Measurements from ENCODE around the gene CDKN1B. TPM values are rescaled to one million over a fixed set of nuclear protein-coding genes. Genes with fewer than 3 reads are reported as not detected.

The CDKN1B gene
- total and polyA plus RNA-seq, 2 donors from 2014 or later, result 27.9 to 52.3 TPM

DNA sequence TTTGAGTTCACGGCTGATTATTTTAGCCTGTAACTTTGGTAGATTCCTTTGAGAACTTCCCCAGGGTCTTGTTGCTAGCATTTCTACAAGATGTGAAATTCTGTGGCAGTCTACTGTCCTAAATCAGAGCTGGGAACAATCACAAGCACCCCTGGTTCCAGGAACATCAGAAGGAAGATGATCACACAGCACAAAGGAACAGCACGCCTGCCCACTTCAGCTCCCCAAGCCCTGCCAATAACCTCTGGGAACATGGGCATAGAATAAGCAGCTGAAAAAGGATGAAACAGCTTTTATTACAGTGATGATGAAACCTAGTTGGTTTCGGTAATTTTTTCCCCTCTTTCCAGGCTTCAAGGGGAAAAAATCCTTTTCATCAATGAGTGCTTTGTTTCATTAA lies 33.4 kb upstream of the CDKN1B start:
- DNase-seq, result no peak
- H3K27ac ChIP-seq (ENCODE audit: low read depth in 2 of 2, low read length in 2 of 2), result no peak overlapping the region
- no peak overlapping the region for H3K9ac ChIP-seq (ENCODE audit: low read length in 3 of 3)
- no peak overlapping the region for H3K4me3 ChIP-seq (ENCODE audit: low read length in 3 of 3)
- H3K4me1 ChIP-seq (ENCODE audit: control insufficient read depth in 2 of 3, insufficient read depth in 2 of 3, low read depth in 1 of 3, low read length in 3 of 3), result no peaks in the 10 kb centered on the region
- no peaks in the 10 kb centered on the region for H3K27me3 ChIP-seq (ENCODE audit: control insufficient read depth, insufficient read depth, low read length)
- TF ChIP-seq, protein P1, sequence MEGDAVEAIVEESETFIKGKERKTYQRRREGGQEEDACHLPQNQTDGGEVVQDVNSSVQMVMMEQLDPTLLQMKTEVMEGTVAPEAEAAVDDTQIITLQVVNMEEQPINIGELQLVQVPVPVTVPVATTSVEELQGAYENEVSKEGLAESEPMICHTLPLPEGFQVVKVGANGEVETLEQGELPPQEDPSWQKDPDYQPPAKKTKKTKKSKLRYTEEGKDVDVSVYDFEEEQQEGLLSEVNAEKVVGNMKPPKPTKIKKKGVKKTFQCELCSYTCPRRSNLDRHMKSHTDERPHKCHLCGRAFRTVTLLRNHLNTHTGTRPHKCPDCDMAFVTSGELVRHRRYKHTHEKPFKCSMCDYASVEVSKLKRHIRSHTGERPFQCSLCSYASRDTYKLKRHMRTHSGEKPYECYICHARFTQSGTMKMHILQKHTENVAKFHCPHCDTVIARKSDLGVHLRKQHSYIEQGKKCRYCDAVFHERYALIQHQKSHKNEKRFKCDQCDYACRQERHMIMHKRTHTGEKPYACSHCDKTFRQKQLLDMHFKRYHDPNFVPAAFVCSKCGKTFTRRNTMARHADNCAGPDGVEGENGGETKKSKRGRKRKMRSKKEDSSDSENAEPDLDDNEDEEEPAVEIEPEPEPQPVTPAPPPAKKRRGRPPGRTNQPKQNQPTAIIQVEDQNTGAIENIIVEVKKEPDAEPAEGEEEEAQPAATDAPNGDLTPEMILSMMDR (IDR thresholded peaks at IDR 0.05; ENCODE audit: borderline replicate concordance, extremely low read depth, insufficient read depth), result no peak
- H3K36me3 ChIP-seq (ENCODE audit: control insufficient read depth in 2 of 3, insufficient read depth in 3 of 3, low read length in 3 of 3), result no peaks in the 10 kb centered on the region
- intact Hi-C loops (cut with DNase I), result no loop called here
- FAIRE-seq, result no peak
- H3K9me3 ChIP-seq (ENCODE audit: control insufficient read depth in 2 of 3, insufficient read depth in 1 of 3, low read length in 3 of 3), result no peaks in the 10 kb centered on the region

DNA sequence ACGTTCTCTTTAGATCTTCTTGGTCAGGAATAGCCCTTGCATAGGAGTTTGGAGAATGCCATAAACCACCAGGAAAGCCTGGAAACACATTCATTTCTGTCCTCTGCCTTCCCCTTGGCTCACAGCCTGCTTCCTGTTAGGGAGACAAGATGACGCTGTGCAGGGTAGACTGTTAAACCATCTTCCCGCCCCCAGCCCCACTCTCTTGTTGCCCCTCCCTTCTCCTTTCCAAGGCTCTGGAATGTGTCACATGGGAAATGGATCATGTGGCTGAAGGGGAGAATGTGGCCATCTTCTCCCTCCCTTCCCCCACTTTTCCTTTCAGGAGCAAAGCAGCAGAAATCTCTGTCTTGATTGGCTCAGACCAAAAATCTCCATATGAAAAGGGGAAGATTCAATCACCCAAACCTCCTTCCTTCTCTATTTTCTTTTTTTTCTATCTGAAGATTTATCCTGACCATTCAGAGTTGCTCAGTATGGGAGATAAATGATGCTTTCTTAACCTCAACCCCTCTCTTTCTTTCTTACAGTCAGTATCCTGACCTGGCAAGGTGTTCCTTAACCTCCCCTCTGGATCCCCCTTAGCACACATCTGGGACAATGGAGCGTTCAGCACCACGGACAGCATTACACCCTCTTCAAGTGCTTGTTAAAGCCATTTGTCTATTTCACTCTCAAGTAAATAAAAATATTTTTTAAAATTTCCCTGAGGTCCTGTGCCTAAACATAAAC lies 32.6 kb upstream of the CDKN1B start:
- FAIRE-seq, result no peak
- TF ChIP-seq, protein P1 (IDR thresholded peaks at IDR 0.05; ENCODE audit: borderline replicate concordance, extremely low read depth, insufficient read depth), result no peak
- no peak overlapping the region for H3K27ac ChIP-seq (ENCODE audit: low read depth in 2 of 2, low read length in 2 of 2)
- no peaks in the 10 kb centered on the region for H3K4me1 ChIP-seq (ENCODE audit: control insufficient read depth in 2 of 3, insufficient read depth in 2 of 3, low read depth in 1 of 3, low read length in 3 of 3)
- DNase-seq, result peak in 4 of 5 donors; percentile 63 to 86 (median 80)
- H3K9ac ChIP-seq (ENCODE audit: low read length in 3 of 3), result no peak overlapping the region
- intact Hi-C loops (cut with DNase I), result no loop called here
- H3K9me3 ChIP-seq (ENCODE audit: control insufficient read depth in 2 of 3, insufficient read depth in 1 of 3, low read length in 3 of 3), result no peaks in the 10 kb centered on the region
- H3K27me3 ChIP-seq (ENCODE audit: control insufficient read depth, insufficient read depth, low read length), result no peaks in the 10 kb centered on the region
- no peak overlapping the region for H3K4me3 ChIP-seq (ENCODE audit: low read length in 3 of 3)
- H3K36me3 ChIP-seq (ENCODE audit: control insufficient read depth in 2 of 3, insufficient read depth in 3 of 3, low read length in 3 of 3), result no peaks in the 10 kb centered on the region

DNA sequence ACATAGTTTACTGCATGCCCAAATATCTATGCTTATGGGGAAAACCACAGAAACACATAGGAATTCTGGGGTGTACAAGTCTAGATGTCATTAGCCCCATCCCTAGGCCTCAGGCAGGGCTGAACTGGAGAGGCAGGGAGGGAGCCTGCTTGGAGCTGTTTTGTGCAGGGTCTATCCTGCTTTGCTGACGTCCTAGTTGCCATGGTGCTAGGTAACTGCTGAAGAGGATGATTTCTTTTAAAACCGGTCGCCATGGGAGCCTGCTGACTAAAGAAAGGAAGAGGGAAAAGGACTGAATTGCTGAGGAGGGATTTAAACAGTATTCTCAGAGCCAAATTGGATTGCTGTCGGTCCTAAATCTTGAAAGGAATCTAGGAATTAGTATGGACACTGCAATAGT lies 31.9 kb upstream of the CDKN1B start:
- Histone ChIP-seq H3K9ac (ENCODE audit: low read length in 3 of 3) (no peak overlapping the region), H3K9me3 (ENCODE audit: control insufficient read depth in 2 of 3, insufficient read depth in 1 of 3, low read length in 3 of 3) (no peaks in the 10 kb centered on the region), H3K4me3 (ENCODE audit: low read length in 3 of 3) (no peak overlapping the region), H3K4me1 (ENCODE audit: control insufficient read depth in 2 of 3, insufficient read depth in 2 of 3, low read depth in 1 of 3, low read length in 3 of 3) (no peaks in the 10 kb centered on the region), H3K27ac (ENCODE audit: low read depth in 2 of 2, low read length in 2 of 2) (no peak overlapping the region), H3K36me3 (ENCODE audit: control insufficient read depth in 2 of 3, insufficient read depth in 3 of 3, low read length in 3 of 3) (no peaks in the 10 kb centered on the region), H3K27me3 (ENCODE audit: control insufficient read depth, insufficient read depth, low read length) (no peaks in the 10 kb centered on the region)
- FAIRE-seq (no peak), DNase-seq (no peak)
- TF ChIP-seq, protein P1 (IDR thresholded peaks at IDR 0.05; ENCODE audit: borderline replicate concordance, extremely low read depth, insufficient read depth), result no peak
- intact Hi-C loops (cut with DNase I), result no loop called here
